Gastroesophageal sphincter (tissue), 3 donors: ENCODE data around the gene CHN1.

Source experiments
- CTCF ChIP-seq, 4 experiments: fragments of 200-600 bp in 2 of 4; fragments of 450-650 bp in 2 of 4; sonication (generic) in 1 of 4; IDR thresholded peaks; one replicate each; pipeline ENCODE4 v1.5.1; 2017 to 2019; ENCODE audit warnings: antibody characterized with exemption in 4 of 4, mild to moderate bottlenecking in 2 of 4, moderate library complexity in 2 of 4
- POLR2A ChIP-seq, 2 donors: fragments of 450-650 bp; IDR thresholded peaks; one replicate each; pipeline ENCODE4 v1.6.1; 2017; ENCODE audit warnings: antibody characterized with exemption in 2 of 2, mild to moderate bottlenecking in 2 of 2, moderate library complexity in 1 of 2
- POLR2AphosphoS5 ChIP-seq: sonication (generic); formaldehyde crosslinking; IDR thresholded peaks from one replicate; pipeline ENCODE4 v1.6.1; 2017; ENCODE audit warnings: antibody characterized with exemption

- no peak for TF ChIP-seq CTCF (IDR thresholded peaks at IDR 0.05)
- TF ChIP-seq POLR2AphosphoS5, result no peak
- TF ChIP-seq POLR2A (IDR thresholded peaks at IDR 0.05), result no peak
Observed at GRCh38 chr2:174972924-174973323, 32.3 kb downstream of the CHN1 start.
